H1 (cell line): Measurements from ENCODE around the gene ADGRV1. TPM values are rescaled to one million over a fixed set of nuclear protein-coding genes. Genes with fewer than 3 reads are reported as not detected.

Source experiments
- CTCF ChIA-PET: fragments of 300-600 bp; sonication (Branson Sonifier 250); formaldehyde crosslinking; loops from one replicate; lab custom pipeline; 2021; ENCODE audit not compliant: partially characterized antibody; lab: Charles Lee
- POLR2A ChIA-PET: fragments of 300-600 bp; sonication (Branson Sonifier 250); formaldehyde crosslinking; loops from one replicate; lab custom pipeline; 2021; ENCODE audit warnings: inconsistent platforms; ENCODE audit not compliant: partially characterized antibody; lab: Charles Lee
- DNase-seq, 2 experiments: peaks; one replicate each; pipeline versions ENCODE4 v3.0.0 to v3.0.0-alpha.2; 2010 to 2022; ENCODE audit warnings: low spot score in 2 of 2, low read depth in 1 of 2, mixed read lengths in 1 of 2
- FAIRE-seq: peaks from 2 replicates; lab custom pipeline; 2011; peaks lifted over from hg19 to GRCh38; lab: Jason Lieb, UNC
- H2AFZ ChIP-seq: 2 replicates; pipeline ENCODE4 v1.8.1; 2012; ENCODE audit warnings: low read length, inconsistent platforms
- H2AK5ac ChIP-seq: 2 replicates; pipeline ENCODE4 v1.6.1; 2013; ENCODE audit warnings: low read depth, low read length
- H2BK120ac ChIP-seq: replicated peaks from 2 replicates; pipeline ENCODE3; 2013; ENCODE audit warnings: low read depth, low read length, inconsistent platforms
- H2BK12ac ChIP-seq: 2 replicates; pipeline ENCODE4 v1.6.1; 2013; ENCODE audit warnings: low read depth, low read length
- H2BK15ac ChIP-seq: 2 replicates; pipeline ENCODE4 v1.6.1; 2013; ENCODE audit warnings: low read length
- H2BK20ac ChIP-seq: 2 replicates; pipeline ENCODE4 v1.6.1; 2013; ENCODE audit warnings: low read length
- H2BK5ac ChIP-seq: 2 replicates; pipeline ENCODE4 v1.6.1; 2013; ENCODE audit warnings: low read depth, low read length
- H3K14ac ChIP-seq: 2 replicates; pipeline ENCODE4 v1.6.1; 2013; ENCODE audit warnings: inconsistent platforms; ENCODE audit not compliant: insufficient read length
- H3K18ac ChIP-seq: 2 replicates; pipeline ENCODE4 v1.6.1; 2013; ENCODE audit warnings: low read length; ENCODE audit errors: extremely low read depth
- H3K23ac ChIP-seq: 2 replicates; pipeline ENCODE4 v1.6.1; 2013; ENCODE audit warnings: inconsistent platforms; ENCODE audit not compliant: insufficient read length
- H3K23me2 ChIP-seq: 2 replicates; pipeline ENCODE4 v1.6.1; 2013; ENCODE audit warnings: low read depth, low read length
- H3K27ac ChIP-seq: 2 replicates; pipeline ENCODE4 v1.6.1; 2011; ENCODE audit warnings: low read depth, low read length, inconsistent platforms
- H3K27me3 ChIP-seq, 4 experiments: replicated peaks in 1 of 4; 1 replicate in 1 of 4; 2 replicates in 3 of 4; pipeline versions ENCODE4 v1.6.1 to v1.8.1; 2011 to 2013; ENCODE audit warnings: low read length in 3 of 4, mild to moderate bottlenecking in 3 of 4, inconsistent platforms in 2 of 4, mixed read lengths in 2 of 4, moderate library complexity in 1 of 4; ENCODE audit not compliant: control insufficient read depth in 3 of 4, insufficient read depth in 3 of 4; ENCODE audit errors: extremely low read depth in 1 of 4
- H3K36me3 ChIP-seq, 4 experiments: 2 replicates each; pipeline versions ENCODE4 v1.6.1 to v1.8.1; 2011 to 2013; ENCODE audit warnings: mild to moderate bottlenecking in 4 of 4, low read length in 3 of 4, moderate library complexity in 2 of 4, control low read depth in 1 of 4, inconsistent platforms in 1 of 4; ENCODE audit not compliant: insufficient read depth in 4 of 4, control insufficient read depth in 2 of 4
- H3K4ac ChIP-seq: replicated peaks from 2 replicates; pipeline ENCODE3; 2013; ENCODE audit warnings: low read length, low read depth, mixed read lengths, inconsistent platforms; ENCODE audit not compliant: insufficient read length
- H3K4me1 ChIP-seq, 4 experiments: replicated peaks in 1 of 4; 1 replicate in 1 of 4; 2 replicates in 3 of 4; pipeline versions ENCODE4 v1.6.1 to v1.8.1; 2011 to 2013; ENCODE audit warnings: low read length in 3 of 4, inconsistent platforms in 2 of 4, mixed read lengths in 1 of 4; ENCODE audit not compliant: insufficient read depth in 4 of 4, control insufficient read depth in 3 of 4
- H3K4me2 ChIP-seq, 2 experiments: 2 replicates each; pipeline versions ENCODE4 v1.6.1 to v1.8.1; 2011 to 2013; ENCODE audit warnings: low read depth in 2 of 2, low read length in 2 of 2, control low read depth in 1 of 2, inconsistent platforms in 1 of 2, mild to moderate bottlenecking in 1 of 2; ENCODE audit not compliant: insufficient read depth in 1 of 2
- H3K4me3 ChIP-seq, 4 experiments: fragments of 200-600, 300-600 bp in 1 of 4; sonication (generic), shearing (Covaris generic), sonication (Bioruptor Twin) in 1 of 4; 2 replicates each; pipeline versions ENCODE4 v1.5.1 to v1.8.1; 2011 to 2016; ENCODE audit warnings: low read length in 4 of 4, low read depth in 3 of 4, control low read depth in 2 of 4, inconsistent platforms in 2 of 4, mild to moderate bottlenecking in 2 of 4, mixed read lengths in 1 of 4, moderate library complexity in 1 of 4; ENCODE audit not compliant: insufficient read depth in 2 of 4; ENCODE audit errors: extremely low read depth in 1 of 4
- H3K56ac ChIP-seq: replicated peaks from 2 replicates; pipeline ENCODE3; 2013; ENCODE audit warnings: low read depth, mild to moderate bottlenecking, mixed read lengths, low read length, inconsistent platforms; ENCODE audit not compliant: insufficient read length
- H3K79me1 ChIP-seq: 2 replicates; pipeline ENCODE4 v1.6.1; 2013; ENCODE audit warnings: low read depth, low read length, control low read depth
- H3K79me2 ChIP-seq, 2 experiments: 2 replicates each; pipeline versions ENCODE4 v1.6.1 to v1.8.1; 2012 to 2013; ENCODE audit warnings: low read length in 2 of 2, mild to moderate bottlenecking in 2 of 2, inconsistent platforms in 1 of 2; ENCODE audit not compliant: insufficient read depth in 2 of 2, control insufficient read depth in 1 of 2
- H3K9ac ChIP-seq, 4 experiments: replicated peaks in 1 of 4; 1 replicate in 1 of 4; 2 replicates in 3 of 4; pipeline versions ENCODE4 v1.6.1 to v1.8.1; 2011 to 2013; ENCODE audit warnings: low read depth in 3 of 4, low read length in 3 of 4, control low read depth in 2 of 4, mild to moderate bottlenecking in 2 of 4, moderate library complexity in 2 of 4, inconsistent platforms in 1 of 4; ENCODE audit errors: extremely low read depth in 1 of 4
- H3K9me3 ChIP-seq, 2 experiments: 2 replicates each; pipeline versions ENCODE4 v1.6.1 to v1.8.1; 2012 to 2013; ENCODE audit warnings: mild to moderate bottlenecking in 2 of 2, moderate library complexity in 2 of 2, control low read depth in 1 of 2, inconsistent platforms in 1 of 2, low read depth in 1 of 2, low read length in 1 of 2, mixed read lengths in 1 of 2; ENCODE audit not compliant: insufficient read depth in 2 of 2
- H4K20me1 ChIP-seq, 2 experiments: replicated peaks in 1 of 2; 2 replicates each; pipeline versions ENCODE3 to v1.8.1; 2011 to 2013; ENCODE audit warnings: inconsistent platforms in 2 of 2, low read length in 2 of 2, mild to moderate bottlenecking in 1 of 2; ENCODE audit not compliant: insufficient read depth in 2 of 2, control insufficient read depth in 1 of 2
- H4K5ac ChIP-seq: 2 replicates; pipeline ENCODE4 v1.6.1; 2013; ENCODE audit warnings: low read length, low read depth, mixed read lengths, inconsistent platforms; ENCODE audit not compliant: insufficient read length
- H4K8ac ChIP-seq: 2 replicates; pipeline ENCODE4 v1.8.0; 2013; ENCODE audit warnings: mild to moderate bottlenecking, moderate library complexity, low read length, inconsistent platforms; ENCODE audit not compliant: insufficient read depth; ENCODE audit errors: extremely low read depth
- H4K91ac ChIP-seq: replicated peaks from 2 replicates; pipeline ENCODE3; 2013; ENCODE audit warnings: low read length, mixed read lengths, inconsistent platforms; ENCODE audit not compliant: insufficient read length
- CHD1 ChIP-seq: IDR thresholded peaks from 2 replicates; pipeline ENCODE4 v1.6.1; 2012; ENCODE audit warnings: low read depth, low read length, improper control_type of control experiment
- EGR1 ChIP-seq: IDR thresholded peaks from 2 replicates; pipeline ENCODE4 v1.6.1; 2011; ENCODE audit warnings: low read depth, low read length, borderline replicate concordance
- EZH2 ChIP-seq: fragments of 200-600 bp; sonication (generic); IDR thresholded peaks from 2 replicates; pipeline ENCODE4 v1.7.1; 2012; ENCODE audit warnings: low read depth, mild to moderate bottlenecking, moderate library complexity, low read length, inconsistent platforms; ENCODE audit not compliant: severe bottlenecking
- MAFK ChIP-seq: IDR thresholded peaks from 2 replicates; pipeline ENCODE4 v1.6.1; 2012; ENCODE audit warnings: low read depth, mild to moderate bottlenecking, improper control_type of control experiment, low read length
- NRF1 ChIP-seq: IDR thresholded peaks from 2 replicates; pipeline ENCODE4 v1.6.1; 2011; ENCODE audit warnings: mild to moderate bottlenecking, low read depth, low read length, improper control_type of control experiment
- SP1 ChIP-seq: IDR thresholded peaks from 2 replicates; pipeline ENCODE4 v1.6.1; 2011; ENCODE audit warnings: low read depth, low read length
- TAF7 ChIP-seq: optimal IDR thresholded peaks from 2 replicates; pipeline ENCODE3; 2011; ENCODE audit warnings: low read depth, mild to moderate bottlenecking, inconsistent platforms, low read length, moderate library complexity, borderline replicate concordance
- WGBS, 2 experiments: shearing (Covaris generic) in 1 of 2; methylation state at CpG; one replicate each; pipeline versions ENCODE4 v1.1.6 to v1.1.7; 2013 to 2015; ENCODE audit warnings: low lambda C conversion rate in 2 of 2, mixed read lengths in 2 of 2, inconsistent platforms in 1 of 2, low coverage in 1 of 2, missing lambda C conversion rate in 1 of 2; ENCODE audit not compliant: insufficient replicate concordance in 2 of 2, insufficient coverage in 1 of 2, insufficient read length in 1 of 2; ENCODE audit errors: extremely low coverage in 1 of 2, missing lambda C conversion rate in 1 of 2; 5-methylcytosine and 5-hydroxymethylcytosine counted together
- polyA plus RNA-seq, 7 experiments: library from polyadenylated mRNA; depleted of rRNA in 3 of 7; stranded (reverse) in 5 of 7; unstranded in 2 of 7; fragments of >200 nt in 5 of 7; fragments of 200-250 nt in 2 of 7; gene quantifications; 1 replicate in 5 of 7; 2 replicates in 1 of 7; 4 replicates in 1 of 7; pipeline versions ENCODE4 v1.2.1 to v1.2.3, GENCODE V29; 2011 to 2013; ENCODE audit warnings: missing spikeins in 2 of 7, mixed read lengths in 2 of 7
- total RNA-seq: library from RNA; stranded (reverse); fragmentation: NEBNext Ultra II Directional; extraction: Animal tissue kit (Norgen Biotek cat#: 25700); gene quantifications from 2 replicates; pipeline ENCODE4 v1.2.1, GENCODE V29; 2021

The ADGRV1 gene
- total and polyA plus RNA-seq, 2 of the 8 experiments (the other 6 are each of a cell fraction or from before 2014, with no cell fraction given), result 53.1 to 62.2 TPM

- Histone ChIP-seq H2AFZ (no peak overlapping the region), H2BK12ac (no peak overlapping the region), H2BK120ac (no peak overlapping the region), H3K4ac (no peak overlapping the region), H4K8ac (no peak overlapping the region), H3K79me2 (no peaks in the 10 kb centered on the region), H3K14ac (no peak overlapping the region), H3K27me3 (no peaks in the 10 kb centered on the region), H4K5ac (no peak overlapping the region), H3K56ac (no peak overlapping the region), H2BK5ac (no peak overlapping the region), H3K4me3 (no peak overlapping the region), H2AK5ac (no peak overlapping the region), H3K23ac (no peak overlapping the region), H3K18ac (no peak overlapping the region), H3K4me2 (no peak overlapping the region), H3K27ac (no peak overlapping the region), H2BK20ac (no peak overlapping the region), H3K9ac (no peak overlapping the region), H3K36me3 (no peaks in the 10 kb centered on the region), H3K23me2 (no peaks in the 10 kb centered on the region), H2BK15ac (no peak overlapping the region), H3K79me1 (0 out of 2 replicates have a peak, but pooled peaks cover 2% of the 10 kb centered on the region), H3K9me3 (no peaks in the 10 kb centered on the region), H4K20me1 (no peaks in the 10 kb centered on the region), H4K91ac (no peak overlapping the region), H3K4me1 (no peaks in the 10 kb centered on the region)
- DNase-seq (no peak), FAIRE-seq (no peak)
- TF ChIP-seq MAFK (no peak), EGR1 (no peak), CHD1 (no peak), NRF1 (no peak), TAF7 (no peak), EZH2 (no peak), SP1 (no peak)
- POLR2A ChIA-PET, result no interaction called here
- CTCF ChIA-PET, result no interaction called here
- 100% methylated on average over 1 of the region's 1 CpG; no CpG with 5 or more reads in 1 of the 2 experiments for WGBS, 2 experiments
Observed at GRCh38 chr5:91129748-91130147, 571.2 kb downstream of the ADGRV1 start.
